K562 (cell line): ENCODE measurements around the gene ELMO3. TPM values are rescaled to one million over a fixed set of nuclear protein-coding genes. Genes with fewer than 3 reads are reported as not detected.

Source experiments
- ATAC-seq: fragments of 200-7000 bp; cut with Tn5 transposase; 3 replicates; pipeline ENCODE4 v1.9.1; 2020; ENCODE audit warnings: moderate library complexity
- BruUV-seq: library from RNA; stranded (reverse); fragments of 400-500 nt; replicated peaks from 2 replicates; lab custom pipeline; 2021; lab: Mats Ljungman, UMichigan
- CTCF ChIA-PET: fragments of 300-600 bp; formaldehyde crosslinking; extraction: SDS; loops from one replicate; lab custom pipeline; 2021; ENCODE audit warnings: low intra/inter-chr PET ratio; lab: Yijun Ruan, JAX
- POLR2A ChIA-PET: fragments of 300-600, 350-650 bp; sonication (Branson Sonifier 250); formaldehyde crosslinking; extraction: SDS; loops from one replicate; lab custom pipeline; 2021; ENCODE audit warnings: antibody characterized with exemption, inconsistent platforms; lab: Yijun Ruan, JAX
- DNase-seq, 4 experiments: peaks; one replicate each; pipeline versions ENCODE4 v3.0.0 to v3.0.0-alpha.2; 2011 to 2018; ENCODE audit warnings: low spot score in 3 of 4, mixed read lengths in 3 of 4; ENCODE audit errors: extremely low read depth in 1 of 4
- FAIRE-seq: peaks from 2 replicates; lab custom pipeline; 2011; peaks lifted over from hg19 to GRCh38; lab: Jason Lieb, UNC
- H2AFZ ChIP-seq: 2 replicates; pipeline ENCODE4 v1.6.0; 2011; ENCODE audit warnings: low read depth, low read length, control low read depth, inconsistent platforms
- H3K27ac ChIP-seq: fragments of 200-600 bp; 3 replicates; pipeline ENCODE4 v1.8.0; 2011; ENCODE audit warnings: low read depth, mild to moderate bottlenecking, control low read depth, inconsistent platforms, low read length, moderate library complexity, mixed read lengths; ENCODE audit errors: extremely low read depth
- H3K27me3 ChIP-seq, 2 experiments: fragments of 300-600 bp in 1 of 2; 2 replicates in 1 of 2; 3 replicates in 1 of 2; pipeline versions ENCODE4 v1.6.0 to v1.8.0; 2011; ENCODE audit warnings: inconsistent platforms in 2 of 2, low read length in 2 of 2, mild to moderate bottlenecking in 1 of 2, mixed read lengths in 1 of 2, moderate library complexity in 1 of 2; ENCODE audit not compliant: control insufficient read depth in 2 of 2, insufficient read depth in 2 of 2
- H3K36me3 ChIP-seq: fragments of 300-600 bp; 3 replicates; pipeline ENCODE4 v1.8.0; 2011; ENCODE audit warnings: mild to moderate bottlenecking, low read length, inconsistent platforms; ENCODE audit not compliant: control insufficient read depth, insufficient read depth
- H3K4me1 ChIP-seq, 2 experiments: fragments of 200-600 bp in 1 of 2; replicated peaks in 1 of 2; 2 replicates in 1 of 2; 3 replicates in 1 of 2; pipeline versions ENCODE4 v1.5.1 to v1.8.0; 2011; ENCODE audit warnings: inconsistent platforms in 2 of 2, low read length in 2 of 2, mild to moderate bottlenecking in 1 of 2, mixed read lengths in 1 of 2, moderate library complexity in 1 of 2; ENCODE audit not compliant: control insufficient read depth in 2 of 2, insufficient read depth in 2 of 2
- H3K4me2 ChIP-seq: 2 replicates; pipeline ENCODE4 v1.6.1; 2011; ENCODE audit warnings: low read length, control low read depth, inconsistent platforms, mixed read lengths; ENCODE audit not compliant: insufficient read depth
- H3K4me3 ChIP-seq: fragments of 200-600 bp; sonication (generic), shearing (Covaris generic); 2 replicates; pipeline ENCODE4 v1.5.1; 2016; ENCODE audit warnings: control low read depth, inconsistent platforms
- H3K79me2 ChIP-seq: fragments of 200-600 bp; 3 replicates; pipeline ENCODE4 v1.8.0; 2011; ENCODE audit warnings: low read length, inconsistent platforms; ENCODE audit not compliant: control insufficient read depth, insufficient read depth
- H3K9ac ChIP-seq, 2 experiments: 2 replicates each; pipeline versions ENCODE4 v1.6.0 to v1.6.1; 2011; ENCODE audit warnings: low read depth in 2 of 2, low read length in 2 of 2, control low read depth in 1 of 2, inconsistent platforms in 1 of 2, mild to moderate bottlenecking in 1 of 2, mixed read lengths in 1 of 2; ENCODE audit not compliant: insufficient read depth in 1 of 2
- H3K9me1 ChIP-seq: one replicate; pipeline ENCODE4 v1.6.0; 2011; ENCODE audit warnings: inconsistent platforms, mild to moderate bottlenecking, low read length, moderate library complexity; ENCODE audit not compliant: control insufficient read depth, insufficient read depth
- H3K9me3 ChIP-seq: replicated peaks from 2 replicates; pipeline ENCODE4 v1.5.1; 2011; ENCODE audit warnings: low read depth, low read length, inconsistent platforms; ENCODE audit not compliant: control insufficient read depth, insufficient read depth
- H4K20me1 ChIP-seq: replicated peaks from 2 replicates; pipeline ENCODE4 v1.6.1; 2011; ENCODE audit warnings: low read length, inconsistent platforms, mixed read lengths; ENCODE audit not compliant: control insufficient read depth, insufficient read depth
- ARID1B ChIP-seq: fragments of 450-650 bp; IDR thresholded peaks from 2 replicates; pipeline ENCODE4 v1.6.1; 2016; ENCODE audit warnings: antibody characterized with exemption, mild to moderate bottlenecking, inconsistent platforms
- CREB1 ChIP-seq, 2 experiments: sonication (generic) in 1 of 2; formaldehyde crosslinking in 1 of 2; IDR thresholded peaks; 2 replicates each; pipeline versions ENCODE4 v1.6.1 to v1.8.0; 2012 to 2022; ENCODE audit warnings: inconsistent platforms in 1 of 2, mild to moderate bottlenecking in 1 of 2, missing genetic modification reagents in 1 of 2, moderate library complexity in 1 of 2
- E2F3 ChIP-seq: fragments of 250-450 bp; sonication (Bioruptor Pico); IDR thresholded peaks from 2 replicates; pipeline ENCODE4 v1.4.0; 2020; ENCODE audit warnings: mild to moderate bottlenecking
- FOXP1 ChIP-seq: sonication (generic); formaldehyde crosslinking; IDR thresholded peaks from 2 replicates; pipeline ENCODE4 v1.8.0; 2022; ENCODE audit warnings: mild to moderate bottlenecking, missing genetic modification reagents
- KDM5B ChIP-seq: fragments of 200-600 bp; sonication (generic); IDR thresholded peaks from 2 replicates; pipeline ENCODE4 v1.6.1; 2012; ENCODE audit warnings: low read depth, mild to moderate bottlenecking, moderate library complexity, low read length, control low read depth, inconsistent platforms; ENCODE audit not compliant: insufficient replicate concordance
- NBN ChIP-seq: fragments of 450-650 bp; IDR thresholded peaks from 2 replicates; pipeline ENCODE4 v1.6.1; 2016; ENCODE audit warnings: low read depth, mild to moderate bottlenecking
- TBP ChIP-seq: optimal IDR thresholded peaks from 2 replicates; pipeline ENCODE3; 2011; ENCODE audit warnings: low read depth, low read length, improper control_type of control experiment
- WGBS: fragments of 100-300 bp; shearing (Covaris generic); methylation state at CpG from one replicate; pipeline ENCODE4 v1.1.6; 2016; ENCODE audit warnings: low coverage, mixed read lengths; ENCODE audit not compliant: insufficient coverage; ENCODE audit errors: missing lambda C conversion rate; 5-methylcytosine and 5-hydroxymethylcytosine counted together
- in situ Hi-C: fragments of 300-500 bp; cut with MboI; formaldehyde crosslinking; loops from 4 replicates; pipeline ENCODE4 v1.15.0; 2018; ENCODE audit warnings: inconsistent platforms, mixed read lengths
- intact Hi-C: fragments of 100-400 bp; cut with micrococcal nuclease; formaldehyde crosslinking; loops from 2 replicates; pipeline ENCODE4 v1.14.2; 2022
- polyA plus RNA-seq, 8 experiments: library from polyadenylated mRNA; depleted of rRNA in 4 of 8; stranded (reverse) in 5 of 8; unstranded in 3 of 8; fragments of >200 nt; fragmentation: Nextera tagmentation in 2 of 8; fragmentation: Illumina TruSeq in 1 of 8; extraction: Ambion mirVana in 2 of 8; extraction: Trizol in 1 of 8; gene quantifications; 2 replicates each; pipeline versions ENCODE4 v1.2.1 to v1.2.3, GENCODE V29; 2011 to 2014; ENCODE audit warnings: inconsistent platforms in 1 of 8, missing spikeins in 1 of 8
- total RNA-seq, 7 experiments: library from RNA; depleted of rRNA in 6 of 7; stranded (reverse); fragments of >200 nt in 6 of 7; fragmentation: Illumina TruSeq in 2 of 7; extraction: Trizol in 2 of 7; gene quantifications; 2 replicates each; pipeline versions ENCODE4 v1.2.1 to v1.2.3, GENCODE V29; 2011 to 2021; ENCODE audit warnings: low replicate concordance in 1 of 7
- TF ChIP-seq, protein P1 (sequence below): fragments of 250-450 bp; sonication (Bioruptor Pico); IDR thresholded peaks from 2 replicates; pipeline ENCODE4 v1.8.0; 2022; ENCODE audit warnings: inconsistent platforms
- TF ChIP-seq, protein P2 (sequence below), 2 experiments: fragments of 450-650 bp in 1 of 2; sonication (generic) in 1 of 2; formaldehyde crosslinking in 1 of 2; IDR thresholded peaks in 1 of 2; conservative IDR thresholded peaks in 1 of 2; 2 replicates each; pipeline versions ENCODE4 v1.6.1 to v1.8.1; 2016 to 2023; ENCODE audit warnings: mild to moderate bottlenecking in 2 of 2, moderate library complexity in 2 of 2, inconsistent platforms in 1 of 2, missing genetic modification reagents in 1 of 2
- TF ChIP-seq, protein P3 (sequence below): fragments of 200-800 bp; sonication (Bioruptor generic); IDR thresholded peaks from 2 replicates; pipeline ENCODE4 v1.6.1; 2017; ENCODE audit warnings: missing genetic modification characterization, missing compliant biosample characterization
- TF ChIP-seq, protein P4 (sequence below), 2 experiments: IDR thresholded peaks; 2 replicates each; pipeline ENCODE4 v1.6.1; 2012; ENCODE audit warnings: improper control_type of control experiment in 2 of 2, low read depth in 2 of 2, low read length in 2 of 2, borderline replicate concordance in 1 of 2

Gene ELMO3
- total and polyA plus RNA-seq, 9 of the 15 experiments (the other 6 are each of a cell fraction or from before 2014, with no cell fraction given), result 0.04 to 5.1 (median 1.5) TPM

DNA sequence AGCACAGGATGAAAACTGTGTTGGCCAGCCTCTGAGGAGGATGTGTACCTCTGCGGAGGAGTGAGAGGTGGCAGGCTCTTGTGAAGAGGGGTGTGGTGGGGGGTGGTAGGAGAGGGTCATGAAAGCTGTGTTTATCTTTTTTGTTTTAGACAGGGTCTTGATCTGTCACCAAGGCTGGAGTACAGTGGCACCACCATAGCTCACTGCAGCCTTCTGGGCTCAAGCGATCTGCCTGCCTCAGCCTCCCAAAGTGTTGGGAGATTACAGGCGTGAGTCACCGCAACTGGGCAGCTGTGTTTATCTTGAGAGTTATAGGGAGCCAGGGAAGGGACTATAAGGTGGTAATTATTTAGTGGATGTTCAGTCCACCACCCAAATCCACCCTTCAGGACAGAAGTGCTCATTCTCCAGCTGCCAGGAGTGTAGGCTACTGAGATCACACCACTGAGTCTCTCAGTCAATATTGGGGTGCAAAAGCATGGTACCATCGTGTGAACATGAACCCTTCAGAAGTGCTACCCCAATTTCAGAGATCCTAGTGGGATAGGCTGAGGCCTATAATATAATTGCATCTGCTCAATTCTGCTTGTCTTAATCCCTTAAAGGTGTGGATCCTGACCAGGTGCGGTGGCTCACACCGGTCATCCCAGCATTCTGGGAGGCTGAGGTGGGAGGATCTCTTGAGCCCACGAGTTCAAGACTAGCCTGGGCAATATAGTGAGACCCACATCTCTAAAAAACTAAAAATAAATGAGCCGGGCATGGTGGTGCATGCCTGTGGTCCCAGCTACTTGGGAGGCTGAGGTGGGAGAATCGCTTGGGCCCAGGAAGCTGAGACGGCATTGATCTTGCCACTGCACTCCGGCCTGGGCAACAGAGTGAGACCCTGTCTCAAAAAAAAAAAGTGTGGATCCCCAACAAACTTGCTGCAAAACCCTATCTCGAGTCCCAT is 8.2 kb upstream of the ELMO3 start:
- POLR2A ChIA-PET, result interaction anchor here (0.6 to 1.1 kb wide), 6 partner anchors 30 to 172 kb away, joined by 3 to 4 read pairs (median 4); partner anchors contain the start of genes FBXL8, TMEM208 and TRADD
- no peaks in the 10 kb centered on the region for H3K9me3 ChIP-seq
- H3K27me3 ChIP-seq, result no peaks in the 10 kb centered on the region
- FAIRE-seq (peak; percentile 85), ATAC-seq (peak; percentile 26), DNase-seq (peak in 1 of 4 experiments; percentile 73)
- WGBS, result 38% methylated on average over 13 of the region's 13 CpGs
- H3K79me2 ChIP-seq, result peaks cover 42% of the 10 kb centered on the region
- BruUV-seq, result no TSS peak
- peak overlapping the region; percentile 97 for H3K4me2 ChIP-seq
- in situ Hi-C loops (no loop called here), intact Hi-C loops (loop anchor here (5.0 kb wide), 1 partner anchor 37 kb away; the partner anchor contains the start of gene TMEM208)
- H3K27ac ChIP-seq, result peak overlapping the region; percentile 11; the same call in 1 of the 3 replicates
- 0 out of 2 replicates have a peak, but pooled peaks cover 2% of the 10 kb centered on the region for H4K20me1 ChIP-seq
- H3K4me1 ChIP-seq, result peaks cover 39 to 71% of the 10 kb centered on the region in 2 experiments
- no peak overlapping the region for H3K4me3 ChIP-seq
- H2AFZ ChIP-seq, result peak overlapping the region; percentile 88
- CTCF ChIA-PET, result no interaction called here
- no peaks in the 10 kb centered on the region for H3K9me1 ChIP-seq
- peak overlapping the region; percentile 19 to 24; a peak in 1 of 4 replicates for H3K9ac ChIP-seq
- H3K36me3 ChIP-seq, result peaks cover 30% of the 10 kb centered on the region
- no peak for TF ChIP-seq KDM5B
- no peak for TF ChIP-seq NBN
- TF ChIP-seq, protein P1, sequence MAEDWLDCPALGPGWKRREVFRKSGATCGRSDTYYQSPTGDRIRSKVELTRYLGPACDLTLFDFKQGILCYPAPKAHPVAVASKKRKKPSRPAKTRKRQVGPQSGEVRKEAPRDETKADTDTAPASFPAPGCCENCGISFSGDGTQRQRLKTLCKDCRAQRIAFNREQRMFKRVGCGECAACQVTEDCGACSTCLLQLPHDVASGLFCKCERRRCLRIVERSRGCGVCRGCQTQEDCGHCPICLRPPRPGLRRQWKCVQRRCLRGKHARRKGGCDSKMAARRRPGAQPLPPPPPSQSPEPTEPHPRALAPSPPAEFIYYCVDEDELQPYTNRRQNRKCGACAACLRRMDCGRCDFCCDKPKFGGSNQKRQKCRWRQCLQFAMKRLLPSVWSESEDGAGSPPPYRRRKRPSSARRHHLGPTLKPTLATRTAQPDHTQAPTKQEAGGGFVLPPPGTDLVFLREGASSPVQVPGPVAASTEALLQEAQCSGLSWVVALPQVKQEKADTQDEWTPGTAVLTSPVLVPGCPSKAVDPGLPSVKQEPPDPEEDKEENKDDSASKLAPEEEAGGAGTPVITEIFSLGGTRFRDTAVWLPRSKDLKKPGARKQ, result no peak
- no peak for TF ChIP-seq FOXP1 (CRISPR knock-in tag)
- TF ChIP-seq TBP, result peak; percentile 40
- TF ChIP-seq E2F3 (CRISPR knock-in tag), result no peak
- TF ChIP-seq, protein P2, sequence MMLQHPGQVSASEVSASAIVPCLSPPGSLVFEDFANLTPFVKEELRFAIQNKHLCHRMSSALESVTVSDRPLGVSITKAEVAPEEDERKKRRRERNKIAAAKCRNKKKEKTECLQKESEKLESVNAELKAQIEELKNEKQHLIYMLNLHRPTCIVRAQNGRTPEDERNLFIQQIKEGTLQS (IDR thresholded peaks at IDR 0.05), result peak; percentile 85
- TF ChIP-seq, protein P2 (CRISPR knock-in tag; conservative IDR thresholded peaks at IDR 0.05), result no peak
- TF ChIP-seq, protein P3, sequence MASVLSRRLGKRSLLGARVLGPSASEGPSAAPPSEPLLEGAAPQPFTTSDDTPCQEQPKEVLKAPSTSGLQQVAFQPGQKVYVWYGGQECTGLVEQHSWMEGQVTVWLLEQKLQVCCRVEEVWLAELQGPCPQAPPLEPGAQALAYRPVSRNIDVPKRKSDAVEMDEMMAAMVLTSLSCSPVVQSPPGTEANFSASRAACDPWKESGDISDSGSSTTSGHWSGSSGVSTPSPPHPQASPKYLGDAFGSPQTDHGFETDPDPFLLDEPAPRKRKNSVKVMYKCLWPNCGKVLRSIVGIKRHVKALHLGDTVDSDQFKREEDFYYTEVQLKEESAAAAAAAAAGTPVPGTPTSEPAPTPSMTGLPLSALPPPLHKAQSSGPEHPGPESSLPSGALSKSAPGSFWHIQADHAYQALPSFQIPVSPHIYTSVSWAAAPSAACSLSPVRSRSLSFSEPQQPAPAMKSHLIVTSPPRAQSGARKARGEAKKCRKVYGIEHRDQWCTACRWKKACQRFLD (CRISPR knock-in tag), result 0 out of 2 replicates have a peak, but pooled peaks have one; percentile 36
- TF ChIP-seq, protein P4, sequence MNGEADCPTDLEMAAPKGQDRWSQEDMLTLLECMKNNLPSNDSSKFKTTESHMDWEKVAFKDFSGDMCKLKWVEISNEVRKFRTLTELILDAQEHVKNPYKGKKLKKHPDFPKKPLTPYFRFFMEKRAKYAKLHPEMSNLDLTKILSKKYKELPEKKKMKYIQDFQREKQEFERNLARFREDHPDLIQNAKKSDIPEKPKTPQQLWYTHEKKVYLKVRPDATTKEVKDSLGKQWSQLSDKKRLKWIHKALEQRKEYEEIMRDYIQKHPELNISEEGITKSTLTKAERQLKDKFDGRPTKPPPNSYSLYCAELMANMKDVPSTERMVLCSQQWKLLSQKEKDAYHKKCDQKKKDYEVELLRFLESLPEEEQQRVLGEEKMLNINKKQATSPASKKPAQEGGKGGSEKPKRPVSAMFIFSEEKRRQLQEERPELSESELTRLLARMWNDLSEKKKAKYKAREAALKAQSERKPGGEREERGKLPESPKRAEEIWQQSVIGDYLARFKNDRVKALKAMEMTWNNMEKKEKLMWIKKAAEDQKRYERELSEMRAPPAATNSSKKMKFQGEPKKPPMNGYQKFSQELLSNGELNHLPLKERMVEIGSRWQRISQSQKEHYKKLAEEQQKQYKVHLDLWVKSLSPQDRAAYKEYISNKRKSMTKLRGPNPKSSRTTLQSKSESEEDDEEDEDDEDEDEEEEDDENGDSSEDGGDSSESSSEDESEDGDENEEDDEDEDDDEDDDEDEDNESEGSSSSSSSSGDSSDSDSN (IDR thresholded peaks at IDR 0.05; ENCODE audit: borderline replicate concordance in 1 of 2, low read depth in 2 of 2, low read length in 2 of 2), result peak in 1 of 2 experiments; percentile 91; a peak in 2 of 4 replicates
- TF ChIP-seq CREB1 (IDR thresholded peaks at IDR 0.05), result no peak
- TF ChIP-seq CREB1 (CRISPR knock-in tag; IDR thresholded peaks at IDR 0.05), result no peak
- TF ChIP-seq ARID1B, result peak; percentile 83
